Dermis blood vessel endothelial cell (primary cell): ENCODE data around the gene CCDC171. TPM values are rescaled to one million over a fixed set of nuclear protein-coding genes. Genes with fewer than 3 reads are reported as not detected.
"Not testable (repeated sequence)": the region's sequence is repeated elsewhere in the genome, so short reads cannot be mapped to it uniquely, and the experiment has no call there.

ENCODE experiments used
- DNase-seq: peaks from one replicate; pipeline ENCODE4 v3.0.0; 2010
- total RNA-seq: library from RNA; depleted of rRNA; stranded (reverse); fragments of >200 nt; gene quantifications from 2 replicates; pipeline ENCODE4 v1.2.3, GENCODE V29; 2014

Gene CCDC171
- total RNA-seq, 1 donor from 2014 or later = 0.68 TPM

DNA sequence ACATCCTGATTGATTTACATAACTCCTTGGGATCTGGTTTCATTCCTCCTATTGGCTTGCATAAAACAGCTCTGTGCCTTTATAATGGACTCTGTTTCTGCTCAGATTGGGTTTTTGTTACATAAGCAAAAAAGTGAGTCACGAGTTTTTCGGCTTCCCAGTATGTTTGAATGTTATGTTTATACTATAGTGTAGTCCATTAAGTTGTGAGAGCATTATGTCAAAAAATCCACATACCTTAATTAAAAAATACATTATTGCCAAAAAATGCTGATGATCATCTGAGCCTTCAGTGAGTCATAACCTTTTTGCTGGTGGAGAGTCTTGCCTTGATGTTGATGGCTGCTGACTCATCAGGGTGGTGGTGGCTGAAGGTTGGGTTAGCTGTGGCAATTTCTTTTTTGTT, 144.6 kb downstream of the CCDC171 start:
- peak; percentile 39 for DNase-seq

DNA sequence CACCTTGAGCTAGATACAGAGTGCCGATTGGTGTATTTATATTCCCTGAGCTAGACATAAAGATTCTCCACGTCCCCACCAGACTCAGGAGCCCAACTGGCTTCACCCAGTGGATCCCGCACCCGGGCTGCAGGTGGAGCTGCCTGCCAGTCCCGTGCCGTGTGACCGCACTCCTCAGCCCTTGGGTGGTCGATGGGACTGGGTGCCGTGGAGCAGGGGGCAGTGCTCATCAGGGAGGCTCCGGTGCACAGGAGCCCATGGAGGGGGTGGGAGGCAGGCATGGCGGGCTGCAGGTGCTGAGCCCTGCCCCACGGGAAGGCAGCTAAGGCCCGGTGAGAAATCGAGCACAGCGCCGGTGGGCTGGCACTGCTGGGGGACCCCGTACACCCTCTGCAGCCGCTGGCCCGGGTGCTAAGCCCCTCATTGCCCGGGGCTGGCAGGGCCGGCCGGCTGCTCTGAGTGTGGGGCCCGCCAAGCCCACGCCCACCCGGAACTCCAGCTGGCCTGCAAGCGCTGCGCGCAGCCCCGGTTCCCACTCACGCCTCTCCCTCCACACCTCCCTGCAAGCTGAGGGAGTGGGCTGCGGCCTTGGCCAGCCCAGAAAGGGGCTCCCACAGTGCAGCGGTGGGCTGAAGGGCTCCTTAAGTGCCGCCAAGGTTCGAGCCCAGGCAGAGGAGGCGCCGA, 147.2 kb downstream of the CCDC171 start:
- DNase-seq = not testable (repeated sequence)

DNA sequence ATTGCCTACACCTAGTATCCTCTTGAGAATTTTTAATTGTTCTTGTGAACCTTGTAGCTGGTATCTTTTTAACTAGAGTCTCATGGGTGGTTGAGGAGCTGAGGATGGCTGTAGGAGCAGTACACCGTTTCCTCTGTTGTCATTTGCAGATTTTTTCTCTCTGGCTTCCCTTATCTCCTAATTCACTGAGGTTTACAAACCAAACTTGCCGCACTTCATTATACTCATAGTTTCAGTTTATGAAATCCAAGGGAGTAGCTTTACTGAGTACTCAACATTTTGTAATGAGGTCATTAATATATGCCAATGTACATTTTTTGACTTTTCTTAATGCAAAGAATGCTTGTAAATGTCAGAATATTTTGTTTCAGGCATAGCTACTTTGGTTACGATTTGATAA, 154.2 kb downstream of the CCDC171 start:
- DNase-seq = no peak

GRCh38 chr9:15711531-15711930, 158.7 kb downstream of the CCDC171 start:
- no peak for DNase-seq

DNA sequence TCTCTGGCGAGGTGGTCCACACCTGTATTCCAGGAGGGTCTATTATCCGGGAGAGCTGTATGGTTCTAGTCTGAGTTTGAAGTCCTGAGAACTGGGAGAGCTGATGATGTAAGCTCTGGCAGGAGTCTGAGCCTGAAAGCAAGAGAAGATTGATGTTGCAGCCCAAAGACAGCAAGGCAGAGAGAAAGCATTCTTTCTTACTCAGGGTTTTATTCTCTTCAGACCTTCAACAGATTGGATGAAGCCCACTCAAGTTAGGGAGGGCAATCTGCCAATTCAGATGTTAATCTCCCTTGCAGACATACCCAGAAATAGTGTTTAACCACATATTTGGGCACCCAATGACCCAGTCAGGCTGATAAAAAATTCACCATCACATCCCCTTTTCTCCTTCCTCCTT, 159.1 kb downstream of the CCDC171 start:
- no peak for DNase-seq

- DNase-seq = no peak
These were observed 161.9 kb downstream of the CCDC171 start for GRCh38 chr9:15714746-15715145.

GRCh38 chr9:15717290-15717967, 164.6 kb downstream of the CCDC171 start:
- DNase-seq = no peak

GRCh38 chr9:15718423-15718822, 165.6 kb downstream of the CCDC171 start:
- DNase-seq = no peak

- DNase-seq = no peak
These were observed 168.0 kb downstream of the CCDC171 start for GRCh38 chr9:15720861-15721260.

DNA sequence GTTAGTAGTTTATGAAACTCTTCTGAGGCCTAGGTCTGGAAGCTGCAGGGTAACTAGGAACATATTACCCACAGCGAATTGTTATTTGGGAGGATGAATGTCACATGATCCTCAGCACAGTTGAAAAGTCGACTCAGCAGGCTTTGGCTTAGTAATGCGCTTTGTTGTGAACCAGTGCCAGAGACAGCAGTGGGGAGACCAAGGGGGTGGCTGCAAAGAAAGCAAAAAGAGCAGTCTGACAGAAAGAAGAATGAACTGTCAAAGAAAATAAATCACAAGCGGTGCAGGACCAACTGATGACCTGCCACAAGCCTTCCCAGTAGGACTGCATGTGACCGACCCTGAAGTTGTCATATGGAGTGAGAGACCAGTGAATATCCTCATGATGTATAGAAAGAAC, 170.0 kb downstream of the CCDC171 start:
- no peak for DNase-seq

DNA sequence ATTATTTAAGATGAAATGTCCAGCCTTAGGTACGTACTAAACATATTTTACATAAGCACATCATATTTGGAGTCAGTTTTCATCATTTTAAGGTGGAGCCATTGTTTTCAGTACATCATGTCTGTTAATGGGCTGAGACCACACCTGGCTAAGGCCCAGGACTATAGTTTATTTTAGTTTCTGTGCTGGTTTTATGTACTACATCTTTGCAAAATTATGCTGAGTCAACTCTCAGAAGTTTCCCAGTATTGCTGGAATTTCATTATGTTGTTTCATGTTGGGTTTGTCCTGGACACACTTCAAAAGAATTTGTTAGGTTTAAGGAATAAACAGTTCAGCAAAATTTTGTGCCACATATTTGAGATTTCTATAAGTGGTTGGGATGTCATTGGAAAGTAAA, 171.2 kb downstream of the CCDC171 start:
- no peak for DNase-seq

DNA sequence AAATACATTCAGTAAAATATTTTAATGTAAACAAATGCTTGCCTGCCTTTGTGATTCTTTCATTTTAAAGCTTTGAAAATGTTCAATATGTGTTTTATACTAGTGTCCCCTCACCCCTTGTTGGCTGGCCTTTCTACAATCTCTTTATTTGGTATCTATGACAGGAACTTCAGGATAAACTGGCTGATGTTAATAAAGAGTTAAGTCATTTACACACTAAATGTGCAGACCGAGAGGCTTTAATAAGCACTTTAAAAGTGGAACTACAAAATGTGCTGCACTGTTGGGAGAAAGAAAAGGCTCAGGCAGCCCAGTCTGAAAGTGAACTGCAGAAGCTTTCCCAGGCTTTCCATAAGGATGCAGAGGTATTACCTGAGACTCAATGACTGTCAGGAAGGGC, 171.8 kb downstream of the CCDC171 start:
- DNase-seq = no peak

GRCh38 chr9:15725953-15726352, 173.1 kb downstream of the CCDC171 start:
- DNase-seq = no peak

GRCh38 chr9:15729507-15729906, 176.7 kb downstream of the CCDC171 start:
- DNase-seq = no peak

DNA sequence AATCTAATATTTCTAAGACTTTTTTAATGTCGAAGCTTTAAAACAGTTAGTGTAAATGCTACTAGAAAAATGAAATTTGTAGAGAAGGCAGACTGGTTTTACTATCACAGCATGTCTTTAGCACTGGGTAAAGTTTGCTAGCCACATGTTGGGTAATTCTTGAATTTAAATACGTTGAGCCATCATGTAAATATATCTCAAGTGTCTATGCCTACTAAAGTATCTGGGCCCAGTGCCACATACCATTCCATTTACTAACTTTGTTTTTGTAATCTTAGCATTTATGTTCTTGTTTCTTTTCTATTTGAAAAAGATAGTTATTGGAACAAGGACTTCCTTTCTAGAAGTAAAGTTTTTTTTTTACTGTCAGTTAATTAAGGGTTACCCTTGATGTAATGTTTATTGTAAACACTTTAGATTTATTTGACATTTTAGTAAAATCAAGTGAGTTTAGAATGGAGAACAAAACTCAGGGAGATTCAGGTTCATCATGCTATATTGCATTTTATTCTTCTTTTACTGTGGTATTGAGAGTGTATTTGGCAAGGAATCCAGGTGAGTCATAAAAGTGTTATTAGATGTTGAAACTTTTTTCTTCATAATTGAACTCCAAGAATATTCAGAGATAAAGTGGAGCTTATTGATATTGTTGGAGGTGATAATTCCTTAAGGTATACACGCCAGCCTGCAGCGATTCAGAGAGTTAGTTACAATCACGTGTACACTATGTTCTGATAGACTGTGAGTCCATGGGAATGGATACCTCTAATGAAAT, 182.4 kb downstream of the CCDC171 start:
- peak; percentile 64 for DNase-seq

- no peak for DNase-seq
These were observed 183.7 kb downstream of the CCDC171 start for GRCh38 chr9:15736569-15736968.

- DNase-seq = peak; percentile 63
These were observed 185.2 kb downstream of the CCDC171 start for GRCh38 chr9:15738011-15738410.

DNA sequence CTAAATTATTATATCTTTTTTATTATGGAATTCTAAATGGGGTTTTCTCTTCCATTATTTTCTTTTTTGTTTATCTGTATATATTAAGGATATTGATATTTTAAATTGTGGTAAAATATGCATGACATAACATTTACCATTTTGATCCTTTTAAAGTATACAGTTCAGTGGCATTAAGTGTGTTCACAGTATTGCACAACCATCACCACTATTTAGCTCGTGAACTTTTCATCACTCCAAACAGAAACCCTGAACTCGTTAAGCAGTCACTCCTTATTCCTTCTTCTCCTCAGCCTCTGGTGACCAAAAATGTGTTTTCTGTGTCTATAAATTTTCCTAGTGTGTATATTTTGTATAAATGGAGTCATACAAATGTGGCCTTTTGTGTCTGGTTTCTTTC, 188.2 kb downstream of the CCDC171 start:
- DNase-seq = no peak

DNA sequence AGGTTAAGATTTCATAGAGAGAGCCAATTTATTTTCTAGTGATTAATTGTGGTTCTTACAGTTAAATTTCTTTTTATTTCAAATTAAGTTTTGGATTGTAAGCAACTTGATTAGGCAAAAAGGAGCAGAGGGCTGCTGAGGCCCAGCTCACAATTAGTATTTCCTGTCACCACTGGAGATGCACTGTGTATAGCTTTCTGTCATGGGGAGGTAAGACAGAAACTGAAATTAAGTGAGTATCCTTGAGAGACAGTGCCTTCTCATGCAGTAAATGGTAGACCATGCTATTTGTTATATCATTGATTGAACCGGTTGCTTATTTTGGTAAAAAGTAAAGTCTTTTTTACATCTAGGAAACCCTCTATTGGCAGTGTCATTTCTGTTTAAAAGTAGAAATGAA, 190.7 kb downstream of the CCDC171 start:
- DNase-seq = no peak

DNA sequence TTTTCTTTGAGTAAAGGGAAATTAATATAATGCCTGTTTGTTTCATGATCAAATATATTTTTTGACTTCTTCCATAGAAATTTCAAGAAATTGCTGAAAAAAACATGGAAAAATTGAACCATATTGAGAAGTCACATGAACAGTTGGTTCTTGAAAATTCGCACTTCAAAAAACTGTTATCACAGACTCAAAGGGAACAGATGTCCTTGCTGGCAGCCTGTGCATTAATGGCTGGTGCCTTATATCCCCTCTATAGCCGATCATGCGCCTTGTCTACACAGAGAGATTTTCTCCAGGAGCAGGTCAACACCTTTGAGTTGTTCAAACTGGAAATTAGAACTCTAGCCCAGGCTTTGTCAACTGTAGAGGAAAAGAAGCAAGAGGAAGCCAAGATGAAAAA, 191.4 kb downstream of the CCDC171 start:
- DNase-seq = no peak

GRCh38 chr9:15746905-15747304, 194.1 kb downstream of the CCDC171 start:
- DNase-seq = no peak

- no peak for DNase-seq
These were observed 202.8 kb downstream of the CCDC171 start for GRCh38 chr9:15755660-15756059.

DNA sequence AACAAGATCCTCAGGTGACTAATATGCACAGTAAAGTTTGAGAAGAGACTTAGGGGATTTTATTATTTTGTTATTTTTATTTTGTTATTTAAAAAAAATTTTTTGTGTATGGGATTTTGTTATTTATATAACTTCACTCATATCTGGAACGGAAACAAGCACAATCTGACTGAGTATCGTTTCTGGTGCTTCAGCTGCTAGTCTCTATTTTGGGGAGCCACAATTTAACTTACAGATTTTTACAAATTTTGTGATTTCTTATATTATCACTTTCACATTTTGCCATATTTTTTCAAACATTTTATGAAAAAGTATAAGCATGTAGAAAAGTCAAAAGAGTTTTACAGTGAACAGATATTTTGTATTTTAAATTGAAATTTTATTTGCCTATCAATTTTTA, 208.7 kb downstream of the CCDC171 start:
- no peak for DNase-seq

DNA sequence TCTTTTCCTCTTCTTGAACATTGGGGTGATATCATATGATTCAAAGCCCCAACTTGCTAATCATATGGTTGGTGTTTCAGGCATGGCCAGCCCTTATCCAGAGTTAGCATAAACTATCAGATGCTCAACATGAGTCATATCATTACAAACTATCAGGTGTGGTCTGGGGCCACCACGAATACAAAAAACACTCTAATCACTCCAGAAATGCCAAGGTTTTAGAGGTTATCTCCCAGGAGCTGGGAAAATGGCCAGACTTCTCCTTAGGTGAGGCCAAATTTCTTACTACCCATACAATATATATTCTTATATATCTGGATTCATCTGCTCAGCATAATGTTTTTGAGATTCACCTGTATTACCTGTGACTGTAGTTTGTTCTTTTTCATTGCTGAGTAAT, 210.5 kb downstream of the CCDC171 start:
- DNase-seq = no peak
